ENCODE data around the gene ARRDC4. TPM values are rescaled to one million over a fixed set of nuclear protein-coding genes. Genes with fewer than 3 reads are reported as not detected.

The ARRDC4 gene
- total RNA-seq, 1 donor from 2014 or later = 0.27 TPM

GRCh38 chr15:97993310-97993738, 32.8 kb downstream of the ARRDC4 start:
- intact Hi-C loops (cut with micrococcal nuclease) = no loop called here
- Mint-ChIP-seq H3K9me3 (no peaks in the 10 kb centered on the region), H3K27me3 (ENCODE audit: low read depth) (no peaks in the 10 kb centered on the region), H3K27ac (no peak overlapping the region), H3K36me3 (ENCODE audit: low read depth) (no peaks in the 10 kb centered on the region), H3K4me3 (ENCODE audit: low read depth) (no peak overlapping the region), H3K4me1 (ENCODE audit: low read depth) (peaks cover 11% of the 10 kb centered on the region)
- DNase-seq (ENCODE audit: low spot score) = no peak

GRCh38 chr15:97994236-97994635, 33.7 kb downstream of the ARRDC4 start:
- no peaks in the 10 kb centered on the region for H3K27me3 Mint-ChIP-seq (ENCODE audit: low read depth)
- H3K4me3 Mint-ChIP-seq (ENCODE audit: low read depth) = no peak overlapping the region
- H3K9me3 Mint-ChIP-seq = no peaks in the 10 kb centered on the region
- no peak overlapping the region for H3K27ac Mint-ChIP-seq
- no peak for DNase-seq (ENCODE audit: low spot score)
- intact Hi-C loops (cut with micrococcal nuclease) = no loop called here
- H3K4me1 Mint-ChIP-seq (ENCODE audit: low read depth) = peaks cover 11% of the 10 kb centered on the region
- H3K36me3 Mint-ChIP-seq (ENCODE audit: low read depth) = no peaks in the 10 kb centered on the region

- no peaks in the 10 kb centered on the region for H3K36me3 Mint-ChIP-seq (ENCODE audit: low read depth)
- H3K27ac Mint-ChIP-seq = no peak overlapping the region
- H3K9me3 Mint-ChIP-seq = no peaks in the 10 kb centered on the region
- no peak overlapping the region for H3K4me3 Mint-ChIP-seq (ENCODE audit: low read depth)
- H3K27me3 Mint-ChIP-seq (ENCODE audit: low read depth) = no peaks in the 10 kb centered on the region
- H3K4me1 Mint-ChIP-seq (ENCODE audit: low read depth) = peaks cover 11% of the 10 kb centered on the region
- DNase-seq (ENCODE audit: low spot score) = no peak
- intact Hi-C loops (cut with micrococcal nuclease) = no loop called here
Measured at GRCh38 chr15:97995192-97995591, 34.7 kb downstream of the ARRDC4 start.

GRCh38 chr15:97995881-97996603, 35.5 kb downstream of the ARRDC4 start:
- Mint-ChIP-seq H3K4me3 (ENCODE audit: low read depth) (no peak overlapping the region), H3K27me3 (ENCODE audit: low read depth) (no peaks in the 10 kb centered on the region), H3K27ac (no peak overlapping the region), H3K36me3 (ENCODE audit: low read depth) (no peaks in the 10 kb centered on the region), H3K9me3 (no peaks in the 10 kb centered on the region), H3K4me1 (ENCODE audit: low read depth) (peaks cover 11% of the 10 kb centered on the region)
- intact Hi-C loops (cut with micrococcal nuclease) = no loop called here
- no peak for DNase-seq (ENCODE audit: low spot score)

GRCh38 chr15:97998307-97999071, 38.0 kb downstream of the ARRDC4 start:
- no peak for DNase-seq (ENCODE audit: low spot score)
- Mint-ChIP-seq H3K27ac (no peak overlapping the region), H3K4me1 (ENCODE audit: low read depth) (peaks cover 11% of the 10 kb centered on the region), H3K4me3 (ENCODE audit: low read depth) (no peak overlapping the region), H3K36me3 (ENCODE audit: low read depth) (no peaks in the 10 kb centered on the region), H3K27me3 (ENCODE audit: low read depth) (no peaks in the 10 kb centered on the region), H3K9me3 (no peaks in the 10 kb centered on the region)
- intact Hi-C loops (cut with micrococcal nuclease) = no loop called here

GRCh38 chr15:98000249-98001203, 40.0 kb downstream of the ARRDC4 start:
- H3K27me3 Mint-ChIP-seq (ENCODE audit: low read depth) = no peaks in the 10 kb centered on the region
- intact Hi-C loops (cut with micrococcal nuclease) = no loop called here
- no peaks in the 10 kb centered on the region for H3K36me3 Mint-ChIP-seq (ENCODE audit: low read depth)
- no peak overlapping the region for H3K27ac Mint-ChIP-seq
- H3K4me1 Mint-ChIP-seq (ENCODE audit: low read depth) = peaks cover 8% of the 10 kb centered on the region
- H3K4me3 Mint-ChIP-seq (ENCODE audit: low read depth) = no peak overlapping the region
- DNase-seq (ENCODE audit: low spot score) = no peak
- H3K9me3 Mint-ChIP-seq = no peaks in the 10 kb centered on the region

- DNase-seq (ENCODE audit: low spot score) = no peak
- Mint-ChIP-seq H3K36me3 (ENCODE audit: low read depth) (no peaks in the 10 kb centered on the region), H3K9me3 (no peaks in the 10 kb centered on the region), H3K4me1 (ENCODE audit: low read depth) (no peaks in the 10 kb centered on the region), H3K4me3 (ENCODE audit: low read depth) (no peak overlapping the region), H3K27me3 (ENCODE audit: low read depth) (no peaks in the 10 kb centered on the region), H3K27ac (no peak overlapping the region)
- intact Hi-C loops (cut with micrococcal nuclease) = no loop called here
Measured at GRCh38 chr15:98001663-98002194, 41.2 kb downstream of the ARRDC4 start.

GRCh38 chr15:98002419-98002818, 41.9 kb downstream of the ARRDC4 start:
- intact Hi-C loops (cut with micrococcal nuclease) = no loop called here
- Mint-ChIP-seq H3K9me3 (no peaks in the 10 kb centered on the region), H3K4me1 (ENCODE audit: low read depth) (no peaks in the 10 kb centered on the region), H3K4me3 (ENCODE audit: low read depth) (no peak overlapping the region), H3K27ac (no peak overlapping the region), H3K36me3 (ENCODE audit: low read depth) (no peaks in the 10 kb centered on the region), H3K27me3 (ENCODE audit: low read depth) (no peaks in the 10 kb centered on the region)
- DNase-seq (ENCODE audit: low spot score) = no peak

- Mint-ChIP-seq H3K4me1 (ENCODE audit: low read depth) (no peaks in the 10 kb centered on the region), H3K36me3 (ENCODE audit: low read depth) (no peaks in the 10 kb centered on the region), H3K27me3 (ENCODE audit: low read depth) (no peaks in the 10 kb centered on the region), H3K4me3 (ENCODE audit: low read depth) (no peak overlapping the region), H3K9me3 (no peaks in the 10 kb centered on the region), H3K27ac (no peak overlapping the region)
- intact Hi-C loops (cut with micrococcal nuclease) = no loop called here
- no peak for DNase-seq (ENCODE audit: low spot score)
Measured at GRCh38 chr15:98002866-98003265, 42.4 kb downstream of the ARRDC4 start.

GRCh38 chr15:98003518-98003917, 43.0 kb downstream of the ARRDC4 start:
- no peaks in the 10 kb centered on the region for H3K9me3 Mint-ChIP-seq
- H3K36me3 Mint-ChIP-seq (ENCODE audit: low read depth) = no peaks in the 10 kb centered on the region
- intact Hi-C loops (cut with micrococcal nuclease) = no loop called here
- no peak overlapping the region for H3K27ac Mint-ChIP-seq
- no peak for DNase-seq (ENCODE audit: low spot score)
- H3K4me1 Mint-ChIP-seq (ENCODE audit: low read depth) = no peaks in the 10 kb centered on the region
- H3K4me3 Mint-ChIP-seq (ENCODE audit: low read depth) = no peak overlapping the region
- no peaks in the 10 kb centered on the region for H3K27me3 Mint-ChIP-seq (ENCODE audit: low read depth)

GRCh38 chr15:98003996-98004395, 43.5 kb downstream of the ARRDC4 start:
- intact Hi-C loops (cut with micrococcal nuclease) = no loop called here
- Mint-ChIP-seq H3K9me3 (no peaks in the 10 kb centered on the region), H3K27me3 (ENCODE audit: low read depth) (no peaks in the 10 kb centered on the region), H3K4me3 (ENCODE audit: low read depth) (no peak overlapping the region), H3K27ac (no peak overlapping the region), H3K4me1 (ENCODE audit: low read depth) (no peaks in the 10 kb centered on the region), H3K36me3 (ENCODE audit: low read depth) (no peaks in the 10 kb centered on the region)
- DNase-seq (ENCODE audit: low spot score) = no peak

- Mint-ChIP-seq H3K9me3 (no peaks in the 10 kb centered on the region), H3K4me1 (ENCODE audit: low read depth) (no peaks in the 10 kb centered on the region), H3K27ac (no peak overlapping the region), H3K4me3 (ENCODE audit: low read depth) (no peak overlapping the region), H3K36me3 (ENCODE audit: low read depth) (no peaks in the 10 kb centered on the region), H3K27me3 (ENCODE audit: low read depth) (peaks cover 5% of the 10 kb centered on the region)
- intact Hi-C loops (cut with micrococcal nuclease) = no loop called here
- DNase-seq (ENCODE audit: low spot score) = no peak
Measured at GRCh38 chr15:98005659-98006058, 45.2 kb downstream of the ARRDC4 start.
